Endothelial cell of umbilical vein (primary cell): Measurements from ENCODE around the gene SLC22A6. TPM values are rescaled to one million over a fixed set of nuclear protein-coding genes. Genes with fewer than 3 reads are reported as not detected.

Source experiments
- BruUV-seq: library from RNA; stranded (reverse); fragments of 400-500 nt; replicated peaks from 2 replicates; lab custom pipeline; 2021; lab: Mats Ljungman, UMichigan
- CTCF ChIA-PET: fragments of 300-600, 350-600 bp; sonication (Branson Sonifier 250); formaldehyde crosslinking; loops from one replicate; lab custom pipeline; 2021; ENCODE audit warnings: antibody characterized with exemption, inconsistent platforms; lab: Charles Lee
- POLR2A ChIA-PET: fragments of 300-600, 350-600 bp; sonication (Branson Sonifier 250); formaldehyde crosslinking; loops from one replicate; lab custom pipeline; 2021; ENCODE audit warnings: antibody characterized with exemption, inconsistent platforms; lab: Charles Lee
- DNase-seq: peaks from one replicate; pipeline ENCODE4 v3.0.0-alpha.2; 2011; ENCODE audit warnings: low read depth, low spot score
- FAIRE-seq: peaks from 2 replicates; lab custom pipeline; 2011; peaks lifted over from hg19 to GRCh38; lab: Jason Lieb, UNC
- H2AFZ ChIP-seq: 2 replicates; pipeline ENCODE4 v1.6.0; 2012; ENCODE audit warnings: low read depth, low read length, control low read depth, inconsistent platforms
- H3K27ac ChIP-seq: 2 replicates; pipeline ENCODE4 v1.5.1; 2011; ENCODE audit warnings: low read depth, mild to moderate bottlenecking, control low read depth, low read length, moderate library complexity; ENCODE audit not compliant: insufficient read depth
- H3K27me3 ChIP-seq, 2 experiments: 2 replicates each; pipeline versions ENCODE4 v1.6.0 to v1.6.1; 2011; ENCODE audit warnings: low read length in 2 of 2, mixed read lengths in 1 of 2; ENCODE audit not compliant: control insufficient read depth in 2 of 2, insufficient read depth in 2 of 2
- H3K36me3 ChIP-seq, 2 experiments: 2 replicates in 1 of 2; 3 replicates in 1 of 2; pipeline ENCODE4 v1.5.1; 2011; ENCODE audit warnings: low read length in 2 of 2, mild to moderate bottlenecking in 1 of 2, moderate library complexity in 1 of 2; ENCODE audit not compliant: control insufficient read depth in 2 of 2, insufficient read depth in 2 of 2; ENCODE audit errors: extremely low read depth in 1 of 2
- H3K4me1 ChIP-seq: 3 replicates; pipeline ENCODE4 v1.5.1; 2011; ENCODE audit warnings: mild to moderate bottlenecking, low read length; ENCODE audit not compliant: control insufficient read depth, insufficient read depth; ENCODE audit errors: extremely low read depth
- H3K4me2 ChIP-seq: 2 replicates; pipeline ENCODE4 v1.6.1; 2011; ENCODE audit warnings: low read length, control low read depth, mixed read lengths; ENCODE audit not compliant: insufficient read depth
- H3K4me3 ChIP-seq, 3 experiments: fragments of 200-600 bp in 1 of 3; sonication (generic), shearing (Covaris generic) in 1 of 3; replicated peaks in 1 of 3; 2 replicates each; pipeline ENCODE4 v1.5.1; 2011 to 2016; ENCODE audit warnings: control low read depth in 3 of 3, low read length in 3 of 3, mild to moderate bottlenecking in 2 of 3, inconsistent platforms in 1 of 3, low read depth in 1 of 3, moderate library complexity in 1 of 3; ENCODE audit not compliant: insufficient read depth in 1 of 3
- H3K79me2 ChIP-seq: 2 replicates; pipeline ENCODE4 v1.6.0; 2012; ENCODE audit warnings: low read length, inconsistent platforms; ENCODE audit not compliant: control insufficient read depth, insufficient read depth
- H3K9ac ChIP-seq: replicated peaks from 2 replicates; pipeline ENCODE3; 2011; ENCODE audit warnings: low read length, control low read depth; ENCODE audit not compliant: insufficient read depth; ENCODE audit errors: extremely low read depth
- H3K9me1 ChIP-seq: replicated peaks from 3 replicates; pipeline ENCODE4 v1.6.0; 2011; ENCODE audit warnings: mild to moderate bottlenecking, low read length; ENCODE audit not compliant: control insufficient read depth, insufficient read depth; ENCODE audit errors: extremely low read depth
- H3K9me3 ChIP-seq: replicated peaks from 2 replicates; pipeline ENCODE4 v1.5.1; 2012; ENCODE audit warnings: low read length, inconsistent platforms; ENCODE audit not compliant: control insufficient read depth, insufficient read depth
- H4K20me1 ChIP-seq: replicated peaks from 2 replicates; pipeline ENCODE3; 2011; ENCODE audit warnings: mild to moderate bottlenecking, low read length; ENCODE audit not compliant: control insufficient read depth, insufficient read depth; ENCODE audit errors: extremely low read depth
- EZH2 ChIP-seq: IDR thresholded peaks from 2 replicates; pipeline ENCODE4 v1.6.1; 2012; ENCODE audit warnings: borderline replicate concordance, low read depth, mild to moderate bottlenecking, moderate library complexity, low read length, inconsistent platforms; ENCODE audit not compliant: severe bottlenecking
- GATA2 ChIP-seq: IDR thresholded peaks from 2 replicates; pipeline ENCODE4 v1.7.0; 2011; ENCODE audit warnings: low read depth, mild to moderate bottlenecking, moderate library complexity, mixed read lengths, low read length; ENCODE audit not compliant: insufficient read length, insufficient read depth
- JUN ChIP-seq: IDR thresholded peaks from 2 replicates; pipeline ENCODE4 v1.6.1; 2011; ENCODE audit warnings: borderline replicate concordance, low read depth; ENCODE audit not compliant: insufficient read length, insufficient read depth
- MYC ChIP-seq: IDR thresholded peaks from one replicate; pipeline ENCODE4 v1.6.1; 2011; ENCODE audit warnings: mild to moderate bottlenecking, low read depth, low read length
- POLR2A ChIP-seq: IDR thresholded peaks from 2 replicates; pipeline ENCODE4 v1.6.1; 2012; ENCODE audit warnings: low read depth, mild to moderate bottlenecking, control low read depth, low read length
- POLR2AphosphoS5 ChIP-seq: IDR thresholded peaks from 2 replicates; pipeline ENCODE4 v1.6.1; 2012; ENCODE audit warnings: low read depth, mild to moderate bottlenecking, control low read depth, low read length, moderate library complexity; ENCODE audit not compliant: insufficient read depth
- dilution Hi-C: fragments of 300-500 bp; cut with MboI; formaldehyde crosslinking; loops from one replicate; pipeline ENCODE4 v1.15.0; 2019; ENCODE audit warnings: low sequenced_read_pairs; ENCODE audit not compliant: extremely low pct_ligation_motif_present
- intact Hi-C: fragments of 100-400 bp; cut with micrococcal nuclease; formaldehyde crosslinking; loops from one replicate; pipeline ENCODE4 v1.10.0; 2022
- polyA plus RNA-seq, 4 experiments: library from polyadenylated mRNA; depleted of rRNA in 3 of 4; stranded (reverse) in 3 of 4; unstranded in 1 of 4; fragments of >200 nt; gene quantifications; 2 replicates each; pipeline versions ENCODE4 v1.2.1 to v1.2.3, GENCODE V29; 2011 to 2012; ENCODE audit warnings: missing spikeins in 1 of 4
- total RNA-seq: library from RNA; stranded (reverse); gene quantifications from 2 replicates; pipeline ENCODE4 v1.2.3, GENCODE V29; 2021
- TF ChIP-seq, protein P1 (sequence below), 2 donors: IDR thresholded peaks; 1 replicate in 1 of 2; 2 replicates in 1 of 2; pipeline ENCODE4 v1.5.1; 2011; ENCODE audit warnings: low read length in 2 of 2, mild to moderate bottlenecking in 2 of 2, moderate library complexity in 2 of 2, control low read depth in 1 of 2, inconsistent platforms in 1 of 2, low read depth in 1 of 2; ENCODE audit not compliant: insufficient read depth in 1 of 2; ENCODE audit errors: extremely low read depth in 1 of 2
- TF ChIP-seq, protein P2 (sequence below): IDR thresholded peaks from 2 replicates; pipeline ENCODE4 v1.6.1; 2011; ENCODE audit not compliant: insufficient read depth, insufficient read length

SLC22A6 gene
- total and polyA plus RNA-seq, 2 donors (not counting 3 experiments of a cell fraction or from before 2014, with no cell fraction given): not detected

DNA sequence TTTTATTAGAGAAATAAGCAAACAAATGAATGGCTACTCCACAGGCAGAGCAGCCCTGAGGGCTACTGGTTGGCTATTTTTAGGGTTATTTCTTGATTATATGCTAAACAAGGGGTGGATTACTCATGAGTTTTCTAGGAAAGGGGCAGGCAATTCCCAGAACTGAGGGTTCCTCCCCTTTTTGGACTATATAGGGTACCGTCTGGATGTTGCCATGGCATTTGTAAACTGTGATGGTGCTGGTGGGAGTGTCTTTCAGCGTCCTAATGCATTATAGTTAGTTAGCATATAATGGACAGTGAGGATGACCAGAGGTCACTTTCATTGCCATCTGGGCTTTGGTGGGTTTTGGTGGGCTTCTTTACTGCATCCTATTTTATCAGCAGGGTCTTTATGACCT lies 19.2 kb downstream of the SLC22A6 start:
- H3K36me3 ChIP-seq: no peaks in the 10 kb centered on the region
- intact Hi-C loops (no loop called here), dilution Hi-C loops (no loop called here)
- DNase-seq: no peak
- H4K20me1 ChIP-seq: no peaks in the 10 kb centered on the region
- no peak overlapping the region for H3K27ac ChIP-seq
- H3K9me3 ChIP-seq: no peaks in the 10 kb centered on the region
- no peak for FAIRE-seq
- BruUV-seq: no TSS peak
- TF ChIP-seq EZH2 (no peak), JUN (no peak), POLR2AphosphoS5 (no peak), MYC (no peak), POLR2A (no peak), GATA2 (no peak)
- TF ChIP-seq, protein P1, sequence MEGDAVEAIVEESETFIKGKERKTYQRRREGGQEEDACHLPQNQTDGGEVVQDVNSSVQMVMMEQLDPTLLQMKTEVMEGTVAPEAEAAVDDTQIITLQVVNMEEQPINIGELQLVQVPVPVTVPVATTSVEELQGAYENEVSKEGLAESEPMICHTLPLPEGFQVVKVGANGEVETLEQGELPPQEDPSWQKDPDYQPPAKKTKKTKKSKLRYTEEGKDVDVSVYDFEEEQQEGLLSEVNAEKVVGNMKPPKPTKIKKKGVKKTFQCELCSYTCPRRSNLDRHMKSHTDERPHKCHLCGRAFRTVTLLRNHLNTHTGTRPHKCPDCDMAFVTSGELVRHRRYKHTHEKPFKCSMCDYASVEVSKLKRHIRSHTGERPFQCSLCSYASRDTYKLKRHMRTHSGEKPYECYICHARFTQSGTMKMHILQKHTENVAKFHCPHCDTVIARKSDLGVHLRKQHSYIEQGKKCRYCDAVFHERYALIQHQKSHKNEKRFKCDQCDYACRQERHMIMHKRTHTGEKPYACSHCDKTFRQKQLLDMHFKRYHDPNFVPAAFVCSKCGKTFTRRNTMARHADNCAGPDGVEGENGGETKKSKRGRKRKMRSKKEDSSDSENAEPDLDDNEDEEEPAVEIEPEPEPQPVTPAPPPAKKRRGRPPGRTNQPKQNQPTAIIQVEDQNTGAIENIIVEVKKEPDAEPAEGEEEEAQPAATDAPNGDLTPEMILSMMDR (IDR thresholded peaks at IDR 0.05; ENCODE audit: extremely low read depth in 1 of 2, insufficient read depth in 1 of 2, low read depth in 1 of 2, low read length in 2 of 2): no peak
- TF ChIP-seq, protein P2, sequence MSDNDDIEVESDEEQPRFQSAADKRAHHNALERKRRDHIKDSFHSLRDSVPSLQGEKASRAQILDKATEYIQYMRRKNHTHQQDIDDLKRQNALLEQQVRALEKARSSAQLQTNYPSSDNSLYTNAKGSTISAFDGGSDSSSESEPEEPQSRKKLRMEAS: no peak
- H3K4me3 ChIP-seq: no peak overlapping the region
- H3K9ac ChIP-seq: no peak overlapping the region
- no peaks in the 10 kb centered on the region for H3K9me1 ChIP-seq
- H3K79me2 ChIP-seq: no peaks in the 10 kb centered on the region
- peaks cover 8 to 15% of the 10 kb centered on the region in 2 experiments for H3K27me3 ChIP-seq
- no peaks in the 10 kb centered on the region for H3K4me1 ChIP-seq
- no peak overlapping the region for H3K4me2 ChIP-seq
- POLR2A ChIA-PET: no interaction called here
- CTCF ChIA-PET: no interaction called here
- no peak overlapping the region for H2AFZ ChIP-seq
